K562 (cell line): ENCODE results near the gene CENPA. TPM values are rescaled to one million over a fixed set of nuclear protein-coding genes. Genes with fewer than 3 reads are reported as not detected.

Experiments used
- ATAC-seq: fragments of 200-7000 bp; cut with Tn5 transposase; 3 replicates; pipeline ENCODE4 v1.9.1; 2020; ENCODE audit warnings: moderate library complexity
- BruUV-seq: library from RNA; stranded (reverse); fragments of 400-500 nt; replicated peaks from 2 replicates; lab custom pipeline; 2021; lab: Mats Ljungman, UMichigan
- CTCF ChIA-PET: fragments of 300-600 bp; formaldehyde crosslinking; extraction: SDS; loops from one replicate; lab custom pipeline; 2021; ENCODE audit warnings: low intra/inter-chr PET ratio; lab: Yijun Ruan, JAX
- POLR2A ChIA-PET: fragments of 300-600, 350-650 bp; sonication (Branson Sonifier 250); formaldehyde crosslinking; extraction: SDS; loops from one replicate; lab custom pipeline; 2021; ENCODE audit warnings: antibody characterized with exemption, inconsistent platforms; lab: Yijun Ruan, JAX
- DNase-seq, 4 experiments: peaks; one replicate each; pipeline versions ENCODE4 v3.0.0 to v3.0.0-alpha.2; 2011 to 2018; ENCODE audit warnings: low spot score in 3 of 4, mixed read lengths in 3 of 4; ENCODE audit errors: extremely low read depth in 1 of 4
- FAIRE-seq: peaks from 2 replicates; lab custom pipeline; 2011; peaks lifted over from hg19 to GRCh38; lab: Jason Lieb, UNC
- H2AFZ ChIP-seq: 2 replicates; pipeline ENCODE4 v1.6.0; 2011; ENCODE audit warnings: low read depth, low read length, control low read depth, inconsistent platforms
- H3K27ac ChIP-seq: fragments of 200-600 bp; 3 replicates; pipeline ENCODE4 v1.8.0; 2011; ENCODE audit warnings: low read depth, mild to moderate bottlenecking, control low read depth, inconsistent platforms, low read length, moderate library complexity, mixed read lengths; ENCODE audit errors: extremely low read depth
- H3K27me3 ChIP-seq, 2 experiments: fragments of 300-600 bp in 1 of 2; 2 replicates in 1 of 2; 3 replicates in 1 of 2; pipeline versions ENCODE4 v1.6.0 to v1.8.0; 2011; ENCODE audit warnings: inconsistent platforms in 2 of 2, low read length in 2 of 2, mild to moderate bottlenecking in 1 of 2, mixed read lengths in 1 of 2, moderate library complexity in 1 of 2; ENCODE audit not compliant: control insufficient read depth in 2 of 2, insufficient read depth in 2 of 2
- H3K36me3 ChIP-seq: fragments of 300-600 bp; 3 replicates; pipeline ENCODE4 v1.8.0; 2011; ENCODE audit warnings: mild to moderate bottlenecking, low read length, inconsistent platforms; ENCODE audit not compliant: control insufficient read depth, insufficient read depth
- H3K4me1 ChIP-seq, 2 experiments: fragments of 200-600 bp in 1 of 2; replicated peaks in 1 of 2; 2 replicates in 1 of 2; 3 replicates in 1 of 2; pipeline versions ENCODE4 v1.5.1 to v1.8.0; 2011; ENCODE audit warnings: inconsistent platforms in 2 of 2, low read length in 2 of 2, mild to moderate bottlenecking in 1 of 2, mixed read lengths in 1 of 2, moderate library complexity in 1 of 2; ENCODE audit not compliant: control insufficient read depth in 2 of 2, insufficient read depth in 2 of 2
- H3K4me2 ChIP-seq: 2 replicates; pipeline ENCODE4 v1.6.1; 2011; ENCODE audit warnings: low read length, control low read depth, inconsistent platforms, mixed read lengths; ENCODE audit not compliant: insufficient read depth
- H3K4me3 ChIP-seq: fragments of 200-600 bp; sonication (generic), shearing (Covaris generic); 2 replicates; pipeline ENCODE4 v1.5.1; 2016; ENCODE audit warnings: control low read depth, inconsistent platforms
- H3K79me2 ChIP-seq: fragments of 200-600 bp; 3 replicates; pipeline ENCODE4 v1.8.0; 2011; ENCODE audit warnings: low read length, inconsistent platforms; ENCODE audit not compliant: control insufficient read depth, insufficient read depth
- H3K9ac ChIP-seq, 2 experiments: 2 replicates each; pipeline versions ENCODE4 v1.6.0 to v1.6.1; 2011; ENCODE audit warnings: low read depth in 2 of 2, low read length in 2 of 2, control low read depth in 1 of 2, inconsistent platforms in 1 of 2, mild to moderate bottlenecking in 1 of 2, mixed read lengths in 1 of 2; ENCODE audit not compliant: insufficient read depth in 1 of 2
- H3K9me1 ChIP-seq: one replicate; pipeline ENCODE4 v1.6.0; 2011; ENCODE audit warnings: inconsistent platforms, mild to moderate bottlenecking, low read length, moderate library complexity; ENCODE audit not compliant: control insufficient read depth, insufficient read depth
- H3K9me3 ChIP-seq: replicated peaks from 2 replicates; pipeline ENCODE4 v1.5.1; 2011; ENCODE audit warnings: low read depth, low read length, inconsistent platforms; ENCODE audit not compliant: control insufficient read depth, insufficient read depth
- H4K20me1 ChIP-seq: replicated peaks from 2 replicates; pipeline ENCODE4 v1.6.1; 2011; ENCODE audit warnings: low read length, inconsistent platforms, mixed read lengths; ENCODE audit not compliant: control insufficient read depth, insufficient read depth
- BCOR ChIP-seq: fragments of 450-650 bp; IDR thresholded peaks from 2 replicates; pipeline ENCODE4 v1.6.1; 2016
- CEBPB ChIP-seq: fragments of 450-650 bp; IDR thresholded peaks from 2 replicates; pipeline ENCODE4 v1.6.1; 2016; ENCODE audit warnings: missing genetic modification characterization, missing compliant biosample characterization
- ESRRA ChIP-seq: fragments of 450-650 bp; IDR thresholded peaks from 2 replicates; pipeline ENCODE4 v1.6.1; 2014; ENCODE audit warnings: low read depth, mild to moderate bottlenecking, moderate library complexity, borderline replicate concordance
- RBM15 ChIP-seq: fragments of 200-400 bp; formaldehyde crosslinking; IDR thresholded peaks from 2 replicates; pipeline ENCODE4 v1.6.1; 2018; ENCODE audit warnings: mild to moderate bottlenecking, low read length, moderate library complexity; ENCODE audit not compliant: insufficient read depth
- TAL1 ChIP-seq: fragments of 450-650 bp; IDR thresholded peaks from 2 replicates; pipeline ENCODE4 v1.6.1; 2016; ENCODE audit warnings: mild to moderate bottlenecking
- WGBS: fragments of 100-300 bp; shearing (Covaris generic); methylation state at CpG from one replicate; pipeline ENCODE4 v1.1.6; 2016; ENCODE audit warnings: low coverage, mixed read lengths; ENCODE audit not compliant: insufficient coverage; ENCODE audit errors: missing lambda C conversion rate; 5-methylcytosine and 5-hydroxymethylcytosine counted together
- in situ Hi-C: fragments of 300-500 bp; cut with MboI; formaldehyde crosslinking; loops from 4 replicates; pipeline ENCODE4 v1.15.0; 2018; ENCODE audit warnings: inconsistent platforms, mixed read lengths
- intact Hi-C: fragments of 100-400 bp; cut with micrococcal nuclease; formaldehyde crosslinking; loops from 2 replicates; pipeline ENCODE4 v1.14.2; 2022
- polyA plus RNA-seq, 8 experiments: library from polyadenylated mRNA; depleted of rRNA in 4 of 8; stranded (reverse) in 5 of 8; unstranded in 3 of 8; fragments of >200 nt; fragmentation: Nextera tagmentation in 2 of 8; fragmentation: Illumina TruSeq in 1 of 8; extraction: Ambion mirVana in 2 of 8; extraction: Trizol in 1 of 8; gene quantifications; 2 replicates each; pipeline versions ENCODE4 v1.2.1 to v1.2.3, GENCODE V29; 2011 to 2014; ENCODE audit warnings: inconsistent platforms in 1 of 8, missing spikeins in 1 of 8
- total RNA-seq, 7 experiments: library from RNA; depleted of rRNA in 6 of 7; stranded (reverse); fragments of >200 nt in 6 of 7; fragmentation: Illumina TruSeq in 2 of 7; extraction: Trizol in 2 of 7; gene quantifications; 2 replicates each; pipeline versions ENCODE4 v1.2.1 to v1.2.3, GENCODE V29; 2011 to 2021; ENCODE audit warnings: low replicate concordance in 1 of 7
- TF ChIP-seq, protein P1 (sequence below): sonication (generic); formaldehyde crosslinking; IDR thresholded peaks from 2 replicates; pipeline ENCODE4 v1.8.0; 2022; ENCODE audit warnings: mild to moderate bottlenecking, low read depth, missing genetic modification reagents
- TF ChIP-seq, protein P2 (sequence below): fragments of 200-800 bp; sonication (Bioruptor generic); IDR thresholded peaks from 2 replicates; pipeline ENCODE4 v1.6.1; 2016; ENCODE audit warnings: missing genetic modification characterization, missing compliant biosample characterization

Gene CENPA
- total and polyA plus RNA-seq, 9 of the 15 experiments (the other 6 are each of a cell fraction or from before 2014, with no cell fraction given), result 11.3 to 61.7 (median 44.7) TPM

DNA sequence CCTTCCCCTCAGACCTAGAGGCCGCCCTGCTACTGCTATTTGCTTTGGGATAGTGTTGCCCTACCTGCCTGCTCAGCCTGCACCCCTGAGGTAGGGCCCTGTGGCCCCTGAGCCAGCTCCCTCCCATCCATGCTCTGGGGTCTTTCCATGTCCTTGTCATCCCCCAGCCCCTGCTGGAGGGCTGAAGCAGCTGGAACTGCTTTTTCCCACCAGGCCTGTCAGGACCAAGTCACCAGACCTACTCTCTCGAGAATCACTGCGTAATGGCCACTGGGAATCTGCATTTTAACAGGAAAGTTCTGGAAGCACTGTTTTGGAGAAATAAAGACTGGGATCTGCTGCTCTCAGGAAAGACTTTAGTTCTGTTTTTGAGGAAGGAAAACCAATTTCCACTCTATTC is 42.0 kb upstream of the CENPA start:
- H3K9ac ChIP-seq, result no peak overlapping the region; a peak in 1 of 4 replicates
- no peaks in the 10 kb centered on the region for H3K79me2 ChIP-seq
- H3K9me3 ChIP-seq, result no peaks in the 10 kb centered on the region
- no peaks in the 10 kb centered on the region for H3K36me3 ChIP-seq
- POLR2A ChIA-PET, result interaction anchor here (0.6 kb wide), 1 partner anchor 131 kb away, joined by 4 read pairs; no protein-coding TSS in a partner anchor
- H3K27me3 ChIP-seq, result 0 out of 5 replicates have a peak, but pooled peaks cover 0 to 5% of the 10 kb centered on the region in 2 experiments
- H3K4me1 ChIP-seq, result peaks cover 0 to 3% of the 10 kb centered on the region in 2 experiments; a peak in 1 of 5 replicates
- in situ Hi-C loops, result loop anchor here (5.0 kb wide), 1 partner anchor 142 kb away; no protein-coding TSS in a partner anchor
- no peak for TF ChIP-seq TAL1
- FAIRE-seq, result no peak
- 15% methylated on average over 3 of the region's 3 CpGs for WGBS
- no TSS peak for BruUV-seq
- intact Hi-C loops, result loop anchor here (5.0 to 10.0 kb wide), 2 partner anchors 62 to 239 kb away; no protein-coding TSS in a partner anchor
- H4K20me1 ChIP-seq, result no peaks in the 10 kb centered on the region
- H3K9me1 ChIP-seq, result no peaks in the 10 kb centered on the region
- CTCF ChIA-PET, result interaction anchor here (4.3 kb wide), 1 partner anchor 138 kb away, joined by 46 read pairs; no protein-coding TSS in a partner anchor
- H3K27ac ChIP-seq, result no peak overlapping the region
- H3K4me3 ChIP-seq, result no peak overlapping the region
- ATAC-seq, result no peak
- H2AFZ ChIP-seq, result no peak overlapping the region
- no peak for DNase-seq
- H3K4me2 ChIP-seq, result no peak overlapping the region

DNA sequence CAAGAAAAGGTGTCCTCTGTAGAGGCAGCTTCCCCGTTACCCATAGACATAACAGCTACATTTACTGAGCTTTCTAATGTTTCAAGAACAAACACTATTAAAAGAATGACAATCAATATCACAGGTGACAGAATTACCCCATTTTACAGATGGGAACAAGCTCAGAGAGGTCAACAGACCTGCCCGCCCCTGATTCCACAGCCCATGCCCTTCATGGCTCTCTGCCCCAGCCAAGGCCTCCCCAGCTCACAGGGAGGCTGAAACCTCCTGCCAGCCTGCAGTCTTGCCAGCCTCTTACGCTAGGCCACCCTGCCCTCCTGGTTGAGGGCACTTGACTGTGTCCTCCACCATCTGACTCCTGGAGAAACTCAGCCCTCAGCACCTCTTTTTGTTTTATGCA is 40.9 kb upstream of the CENPA start:
- no peak for DNase-seq
- Histone ChIP-seq H3K79me2 (no peaks in the 10 kb centered on the region), H3K4me3 (no peak overlapping the region), H2AFZ (no peak overlapping the region), H3K9me1 (no peaks in the 10 kb centered on the region), H4K20me1 (no peaks in the 10 kb centered on the region), H3K4me1 (peaks cover 8 to 10% of the 10 kb centered on the region in 2 experiments; a peak in 3 of 5 replicates), H3K36me3 (no peaks in the 10 kb centered on the region), H3K27ac (no peak overlapping the region), H3K27me3 (0 out of 5 replicates have a peak, but pooled peaks cover 0 to 5% of the 10 kb centered on the region in 2 experiments), H3K9me3 (no peaks in the 10 kb centered on the region), H3K9ac (no peak overlapping the region), H3K4me2 (no peak overlapping the region)
- ATAC-seq, result no peak
- 53% methylated on average over 3 of the region's 3 CpGs for WGBS
- in situ Hi-C loops, result loop anchor here (5.0 kb wide), 1 partner anchor 143 kb away; no protein-coding TSS in a partner anchor
- no TSS peak for BruUV-seq
- FAIRE-seq, result no peak
- intact Hi-C loops, result loop anchor here (1.0 to 10.0 kb wide), 3 partner anchors 63 to 240 kb away; no protein-coding TSS in a partner anchor
- ChIA-PET POLR2A (interaction anchor here (0.6 to 1.1 kb wide), 2 partner anchors 111 to 171 kb away, joined by 4 to 5 read pairs; no protein-coding TSS in a partner anchor), CTCF (interaction anchor here (0.9 to 4.3 kb wide), 5 partner anchors 9 to 273 kb away, joined by 3 to 46 read pairs (median 6); no protein-coding TSS in a partner anchor)
- TF ChIP-seq CEBPB (tag), result no peak
- TF ChIP-seq, protein P1, sequence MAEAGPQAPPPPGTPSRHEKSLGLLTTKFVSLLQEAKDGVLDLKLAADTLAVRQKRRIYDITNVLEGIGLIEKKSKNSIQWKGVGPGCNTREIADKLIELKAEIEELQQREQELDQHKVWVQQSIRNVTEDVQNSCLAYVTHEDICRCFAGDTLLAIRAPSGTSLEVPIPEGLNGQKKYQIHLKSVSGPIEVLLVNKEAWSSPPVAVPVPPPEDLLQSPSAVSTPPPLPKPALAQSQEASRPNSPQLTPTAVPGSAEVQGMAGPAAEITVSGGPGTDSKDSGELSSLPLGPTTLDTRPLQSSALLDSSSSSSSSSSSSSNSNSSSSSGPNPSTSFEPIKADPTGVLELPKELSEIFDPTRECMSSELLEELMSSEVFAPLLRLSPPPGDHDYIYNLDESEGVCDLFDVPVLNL (CRISPR knock-in tag), result no peak
- peak; percentile 66; the same call in 1 of the 2 replicates for TF ChIP-seq ESRRA
- TF ChIP-seq, protein P2, sequence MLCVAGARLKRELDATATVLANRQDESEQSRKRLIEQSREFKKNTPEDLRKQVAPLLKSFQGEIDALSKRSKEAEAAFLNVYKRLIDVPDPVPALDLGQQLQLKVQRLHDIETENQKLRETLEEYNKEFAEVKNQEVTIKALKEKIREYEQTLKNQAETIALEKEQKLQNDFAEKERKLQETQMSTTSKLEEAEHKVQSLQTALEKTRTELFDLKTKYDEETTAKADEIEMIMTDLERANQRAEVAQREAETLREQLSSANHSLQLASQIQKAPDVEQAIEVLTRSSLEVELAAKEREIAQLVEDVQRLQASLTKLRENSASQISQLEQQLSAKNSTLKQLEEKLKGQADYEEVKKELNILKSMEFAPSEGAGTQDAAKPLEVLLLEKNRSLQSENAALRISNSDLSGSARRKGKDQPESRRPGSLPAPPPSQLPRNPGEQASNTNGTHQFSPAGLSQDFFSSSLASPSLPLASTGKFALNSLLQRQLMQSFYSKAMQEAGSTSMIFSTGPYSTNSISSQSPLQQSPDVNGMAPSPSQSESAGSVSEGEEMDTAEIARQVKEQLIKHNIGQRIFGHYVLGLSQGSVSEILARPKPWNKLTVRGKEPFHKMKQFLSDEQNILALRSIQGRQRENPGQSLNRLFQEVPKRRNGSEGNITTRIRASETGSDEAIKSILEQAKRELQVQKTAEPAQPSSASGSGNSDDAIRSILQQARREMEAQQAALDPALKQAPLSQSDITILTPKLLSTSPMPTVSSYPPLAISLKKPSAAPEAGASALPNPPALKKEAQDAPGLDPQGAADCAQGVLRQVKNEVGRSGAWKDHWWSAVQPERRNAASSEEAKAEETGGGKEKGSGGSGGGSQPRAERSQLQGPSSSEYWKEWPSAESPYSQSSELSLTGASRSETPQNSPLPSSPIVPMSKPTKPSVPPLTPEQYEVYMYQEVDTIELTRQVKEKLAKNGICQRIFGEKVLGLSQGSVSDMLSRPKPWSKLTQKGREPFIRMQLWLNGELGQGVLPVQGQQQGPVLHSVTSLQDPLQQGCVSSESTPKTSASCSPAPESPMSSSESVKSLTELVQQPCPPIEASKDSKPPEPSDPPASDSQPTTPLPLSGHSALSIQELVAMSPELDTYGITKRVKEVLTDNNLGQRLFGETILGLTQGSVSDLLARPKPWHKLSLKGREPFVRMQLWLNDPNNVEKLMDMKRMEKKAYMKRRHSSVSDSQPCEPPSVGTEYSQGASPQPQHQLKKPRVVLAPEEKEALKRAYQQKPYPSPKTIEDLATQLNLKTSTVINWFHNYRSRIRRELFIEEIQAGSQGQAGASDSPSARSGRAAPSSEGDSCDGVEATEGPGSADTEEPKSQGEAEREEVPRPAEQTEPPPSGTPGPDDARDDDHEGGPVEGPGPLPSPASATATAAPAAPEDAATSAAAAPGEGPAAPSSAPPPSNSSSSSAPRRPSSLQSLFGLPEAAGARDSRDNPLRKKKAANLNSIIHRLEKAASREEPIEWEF (CRISPR knock-in tag), result no peak
- TF ChIP-seq RBM15, result no peak
- 0 out of 2 replicates have a peak, but pooled peaks have one; percentile 17 for TF ChIP-seq BCOR
